Fibroblast of lung (primary cell): Measurements from ENCODE around the gene IL1A. TPM values are rescaled to one million over a fixed set of nuclear protein-coding genes. Genes with fewer than 3 reads are reported as not detected.

ENCODE experiments used
- DNase-seq, 2 donors: peaks; one replicate each; pipeline versions ENCODE4 v3.0.0 to v3.0.0-alpha.2; 2010; ENCODE audit warnings: low read depth in 2 of 2
- H2AFZ ChIP-seq: 2 replicates; pipeline ENCODE4 v1.5.1; 2012; ENCODE audit warnings: low read length, control low read depth, inconsistent platforms
- H3K27ac ChIP-seq: 2 replicates; pipeline ENCODE4 v1.5.1; 2011; ENCODE audit warnings: low read length, control low read depth; ENCODE audit not compliant: insufficient read depth
- H3K27me3 ChIP-seq: 2 replicates; pipeline ENCODE4 v1.5.1; 2011; ENCODE audit warnings: mild to moderate bottlenecking, low read length; ENCODE audit not compliant: control insufficient read depth, insufficient read depth
- H3K36me3 ChIP-seq: 2 replicates; pipeline ENCODE4 v1.5.1; 2011; ENCODE audit warnings: low read length; ENCODE audit not compliant: control insufficient read depth, insufficient read depth
- H3K4me1 ChIP-seq: 2 replicates; pipeline ENCODE4 v1.5.1; 2011; ENCODE audit warnings: low read length; ENCODE audit not compliant: control insufficient read depth, insufficient read depth; ENCODE audit errors: extremely low read depth
- H3K4me2 ChIP-seq: 2 replicates; pipeline ENCODE4 v1.5.1; 2011; ENCODE audit warnings: low read length, control low read depth; ENCODE audit not compliant: insufficient read depth; ENCODE audit errors: extremely low read depth
- H3K4me3 ChIP-seq, 4 experiments: fragments of 200-600 bp in 1 of 4; sonication (generic) in 1 of 4; replicated peaks in 1 of 4; 2 replicates each; pipeline ENCODE4 v1.5.1; 2011 to 2016; ENCODE audit warnings: low read length in 4 of 4, low read depth in 3 of 4, mild to moderate bottlenecking in 3 of 4, control low read depth in 2 of 4, inconsistent platforms in 1 of 4, mixed read lengths in 1 of 4; ENCODE audit not compliant: insufficient read depth in 1 of 4; ENCODE audit errors: control extremely low read depth in 1 of 4
- H3K79me2 ChIP-seq: 2 replicates; pipeline ENCODE4 v1.5.1; 2012; ENCODE audit warnings: mild to moderate bottlenecking, low read length, inconsistent platforms; ENCODE audit not compliant: control insufficient read depth, insufficient read depth
- H3K9ac ChIP-seq: 2 replicates; pipeline ENCODE4 v1.5.1; 2011; ENCODE audit warnings: mild to moderate bottlenecking, low read length, control low read depth; ENCODE audit not compliant: insufficient read depth
- H3K9me3 ChIP-seq: 2 replicates; pipeline ENCODE4 v1.5.1; 2012; ENCODE audit warnings: low read depth, low read length; ENCODE audit not compliant: control insufficient read depth, insufficient read depth
- H4K20me1 ChIP-seq: 2 replicates; pipeline ENCODE4 v1.5.1; 2011; ENCODE audit warnings: low read length; ENCODE audit not compliant: control insufficient read depth, insufficient read depth; ENCODE audit errors: extremely low read depth
- EZH2 ChIP-seq: IDR thresholded peaks from 2 replicates; pipeline ENCODE4 v1.5.1; 2012; ENCODE audit warnings: low read length, control low read depth, mild to moderate bottlenecking; ENCODE audit errors: missing control alignments
- polyA plus RNA-seq, 2 donors: library from polyadenylated mRNA; depleted of rRNA in 1 of 2; stranded (reverse) in 1 of 2; unstranded in 1 of 2; fragments of >200 nt; gene quantifications; 2 replicates each; pipeline ENCODE4 v1.2.1, GENCODE V29; 2011 to 2012; ENCODE audit warnings: missing spikeins in 1 of 2
- total RNA-seq: library from RNA; depleted of rRNA; stranded (reverse); fragments of >200 nt; gene quantifications from 2 replicates; pipeline ENCODE4 v1.2.1, GENCODE V29; 2014
- TF ChIP-seq, protein P1 (sequence below), 2 donors: IDR thresholded peaks in 1 of 2; conservative IDR thresholded peaks in 1 of 2; 1 replicate in 1 of 2; 2 replicates in 1 of 2; pipeline ENCODE4 v1.5.1; 2011 to 2012; ENCODE audit warnings: low read length in 2 of 2, control low read depth in 1 of 2, inconsistent platforms in 1 of 2, low read depth in 1 of 2, mild to moderate bottlenecking in 1 of 2

Gene IL1A
- total and polyA plus RNA-seq, 2 donors (not counting 1 experiment from before 2014, with no cell fraction given) = 0.07 to 0.17 TPM

GRCh38 chr2:112754564-112754963 lies 29.7 kb downstream of the IL1A start:
- Histone ChIP-seq H3K4me3 (no peak overlapping the region), H3K4me1 (peaks cover 2% of the 10 kb centered on the region), H3K9me3 (no peaks in the 10 kb centered on the region), H3K9ac (no peak overlapping the region), H3K4me2 (no peak overlapping the region), H3K27ac (no peak overlapping the region), H2AFZ (no peak overlapping the region), H3K36me3 (no peaks in the 10 kb centered on the region), H4K20me1 (no peaks in the 10 kb centered on the region), H3K27me3 (no peaks in the 10 kb centered on the region), H3K79me2 (peaks cover 24% of the 10 kb centered on the region)
- TF ChIP-seq EZH2 = no peak
- TF ChIP-seq, protein P1, sequence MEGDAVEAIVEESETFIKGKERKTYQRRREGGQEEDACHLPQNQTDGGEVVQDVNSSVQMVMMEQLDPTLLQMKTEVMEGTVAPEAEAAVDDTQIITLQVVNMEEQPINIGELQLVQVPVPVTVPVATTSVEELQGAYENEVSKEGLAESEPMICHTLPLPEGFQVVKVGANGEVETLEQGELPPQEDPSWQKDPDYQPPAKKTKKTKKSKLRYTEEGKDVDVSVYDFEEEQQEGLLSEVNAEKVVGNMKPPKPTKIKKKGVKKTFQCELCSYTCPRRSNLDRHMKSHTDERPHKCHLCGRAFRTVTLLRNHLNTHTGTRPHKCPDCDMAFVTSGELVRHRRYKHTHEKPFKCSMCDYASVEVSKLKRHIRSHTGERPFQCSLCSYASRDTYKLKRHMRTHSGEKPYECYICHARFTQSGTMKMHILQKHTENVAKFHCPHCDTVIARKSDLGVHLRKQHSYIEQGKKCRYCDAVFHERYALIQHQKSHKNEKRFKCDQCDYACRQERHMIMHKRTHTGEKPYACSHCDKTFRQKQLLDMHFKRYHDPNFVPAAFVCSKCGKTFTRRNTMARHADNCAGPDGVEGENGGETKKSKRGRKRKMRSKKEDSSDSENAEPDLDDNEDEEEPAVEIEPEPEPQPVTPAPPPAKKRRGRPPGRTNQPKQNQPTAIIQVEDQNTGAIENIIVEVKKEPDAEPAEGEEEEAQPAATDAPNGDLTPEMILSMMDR (conservative IDR thresholded peaks at IDR 0.05 in 1 of 2, IDR thresholded peaks at IDR 0.05 in 1 of 2; ENCODE audit: low read depth in 1 of 2, low read length in 2 of 2) = no peak
- DNase-seq = no peak

- H4K20me1 ChIP-seq = no peaks in the 10 kb centered on the region
- H3K27ac ChIP-seq = peak overlapping the region; percentile 14
- peak overlapping the region; percentile 59 for H3K4me2 ChIP-seq
- no peak overlapping the region for H3K4me3 ChIP-seq
- TF ChIP-seq, protein P1 (conservative IDR thresholded peaks at IDR 0.05 in 1 of 2, IDR thresholded peaks at IDR 0.05 in 1 of 2; ENCODE audit: low read depth in 1 of 2, low read length in 2 of 2) = no peak
- TF ChIP-seq EZH2 = no peak
- H3K9me3 ChIP-seq = no peaks in the 10 kb centered on the region
- H3K27me3 ChIP-seq = no peaks in the 10 kb centered on the region
- no peaks in the 10 kb centered on the region for H3K36me3 ChIP-seq
- no peak for DNase-seq
- H2AFZ ChIP-seq = peak overlapping the region; percentile 56
- H3K79me2 ChIP-seq = peaks cover 28% of the 10 kb centered on the region
- H3K9ac ChIP-seq = no peak overlapping the region
- H3K4me1 ChIP-seq = peaks cover 2% of the 10 kb centered on the region
Observed at GRCh38 chr2:112752667-112753066, 31.6 kb downstream of the IL1A start.

DNA sequence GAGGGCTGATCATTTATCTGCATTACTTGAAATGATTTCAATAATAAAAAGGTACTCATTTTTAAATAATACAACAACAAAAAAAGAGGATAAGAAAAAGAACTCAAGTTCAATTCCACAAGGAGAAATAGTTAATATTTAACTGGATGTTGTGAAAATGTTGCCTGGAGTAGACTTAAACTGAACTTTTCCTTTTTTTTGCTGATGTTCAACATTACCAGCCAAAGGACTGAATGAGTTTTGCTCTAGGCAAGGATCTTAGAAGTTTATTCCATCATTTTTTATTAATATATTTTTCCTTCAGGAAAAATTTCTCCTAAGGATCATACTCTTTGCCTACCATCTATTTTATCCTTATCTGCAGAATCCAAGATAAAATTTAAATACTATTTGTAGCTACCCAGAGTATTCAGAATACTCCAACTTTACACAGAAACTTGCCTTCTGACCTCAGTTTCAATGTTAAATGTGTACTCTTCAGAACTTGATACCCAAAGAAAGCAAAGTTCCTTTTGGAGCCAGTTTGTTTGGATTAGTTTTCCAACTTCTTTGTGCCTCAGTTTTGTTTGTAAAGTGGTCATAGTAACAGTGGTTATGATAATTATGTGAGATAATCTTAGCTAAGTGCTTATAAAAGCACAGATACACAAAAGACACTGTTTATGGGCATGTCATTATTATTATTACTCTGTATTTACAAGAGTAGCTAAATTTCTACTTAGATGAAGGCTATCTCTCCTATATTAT lies 32.7 kb downstream of the IL1A start:
- H3K27ac ChIP-seq = peak overlapping the region; percentile 24
- peaks cover 34% of the 10 kb centered on the region for H3K79me2 ChIP-seq
- no peak for TF ChIP-seq EZH2
- TF ChIP-seq, protein P1 (conservative IDR thresholded peaks at IDR 0.05 in 1 of 2, IDR thresholded peaks at IDR 0.05 in 1 of 2; ENCODE audit: low read depth in 1 of 2, low read length in 2 of 2) = no peak
- peak; percentile 16 to 41 for DNase-seq
- H4K20me1 ChIP-seq = no peaks in the 10 kb centered on the region
- H3K4me2 ChIP-seq = peak overlapping the region; percentile 59
- no peak overlapping the region for H3K9ac ChIP-seq
- no peaks in the 10 kb centered on the region for H3K9me3 ChIP-seq
- no peaks in the 10 kb centered on the region for H3K27me3 ChIP-seq
- peaks cover 2% of the 10 kb centered on the region for H3K4me1 ChIP-seq
- H3K36me3 ChIP-seq = no peaks in the 10 kb centered on the region
- no peak overlapping the region for H3K4me3 ChIP-seq
- H2AFZ ChIP-seq = peak overlapping the region; percentile 37
